Stimulated activated CD8-positive, alpha-beta memory T cell treated with anti-CD3 and anti-CD28 coated beads, Interleukin-4, amount 100 ng/mL, for 4 hours (primary cell): Measurements from ENCODE around the gene ENO1.
"Not testable (repeated sequence)": the region's sequence is repeated elsewhere in the genome, so short reads cannot be mapped to it uniquely, and the experiment has no call there.

Source experiments
- DNase-seq, 2 donors: peaks; one replicate each; pipeline ENCODE4 v3.0.0-alpha.2; 2020; ENCODE audit warnings: low read depth in 2 of 2, low spot score in 1 of 2

Gene ENO1

GRCh38 chr1:8847990-8848389 is 30.5 kb downstream of the ENO1 start:
- no peak for DNase-seq

- no peak for DNase-seq
These were observed 32.2 kb downstream of the ENO1 start for GRCh38 chr1:8846263-8846662.

GRCh38 chr1:8845104-8846097 is 33.1 kb downstream of the ENO1 start:
- no peak for DNase-seq

- no peak for DNase-seq
These were observed 33.9 kb downstream of the ENO1 start for GRCh38 chr1:8844501-8845006.

- DNase-seq = no peak
These were observed 37.1 kb downstream of the ENO1 start for GRCh38 chr1:8841395-8841794.

GRCh38 chr1:8839990-8840389 is 38.5 kb downstream of the ENO1 start:
- DNase-seq = no peak

GRCh38 chr1:8835941-8836643 is 42.4 kb downstream of the ENO1 start:
- DNase-seq = no peak

- DNase-seq = no peak
These were observed 47.1 kb downstream of the ENO1 start for GRCh38 chr1:8831340-8831739.

- not testable (repeated sequence) for DNase-seq
These were observed 47.8 kb downstream of the ENO1 start for GRCh38 chr1:8830732-8831131.

- no peak for DNase-seq
These were observed 52.5 kb downstream of the ENO1 start for GRCh38 chr1:8825985-8826481.

- no peak for DNase-seq
These were observed 55.2 kb downstream of the ENO1 start for GRCh38 chr1:8823295-8823664.

- DNase-seq = no peak
These were observed 55.9 kb downstream of the ENO1 start for GRCh38 chr1:8822373-8823294.

- DNase-seq = no peak
These were observed 57.4 kb downstream of the ENO1 start for GRCh38 chr1:8821084-8821483.

GRCh38 chr1:8818789-8819188 is 59.7 kb downstream of the ENO1 start:
- DNase-seq = not testable (repeated sequence)

GRCh38 chr1:8818325-8818775 is 60.1 kb downstream of the ENO1 start:
- DNase-seq = no peak

GRCh38 chr1:8817412-8818324 is 60.8 kb downstream of the ENO1 start, which contains the start of gene RERE:
Gene RERE (minus strand): TSS chr1:8817640.
- peak; percentile 88 to 90 for DNase-seq

GRCh38 chr1:8816831-8817411 is 61.6 kb downstream of the ENO1 start:
- DNase-seq = no peak

- DNase-seq = no peak
These were observed 62.2 kb downstream of the ENO1 start for GRCh38 chr1:8816264-8816663.

- no peak for DNase-seq
These were observed 62.8 kb downstream of the ENO1 start for GRCh38 chr1:8815582-8816151.
